ENCODE results near the gene SLC39A8.

GRCh38 chr4:102268355-102268754, 76.9 kb downstream of the SLC39A8 start:
- TF ChIP-seq POLR2A (IDR thresholded peaks at IDR 0.05), result no peak
- no peak for TF ChIP-seq CTCF (IDR thresholded peaks at IDR 0.05)

Measured in prostate gland (tissue), 2 donors.